H1 (cell line): ENCODE results near the gene NRP2. TPM values are rescaled to one million over a fixed set of nuclear protein-coding genes. Genes with fewer than 3 reads are reported as not detected.

Experiments used
- CTCF ChIA-PET: fragments of 300-600 bp; sonication (Branson Sonifier 250); formaldehyde crosslinking; loops from one replicate; lab custom pipeline; 2021; ENCODE audit not compliant: partially characterized antibody; lab: Charles Lee
- POLR2A ChIA-PET: fragments of 300-600 bp; sonication (Branson Sonifier 250); formaldehyde crosslinking; loops from one replicate; lab custom pipeline; 2021; ENCODE audit warnings: inconsistent platforms; ENCODE audit not compliant: partially characterized antibody; lab: Charles Lee
- DNase-seq, 2 experiments: peaks; one replicate each; pipeline versions ENCODE4 v3.0.0 to v3.0.0-alpha.2; 2010 to 2022; ENCODE audit warnings: low spot score in 2 of 2, low read depth in 1 of 2, mixed read lengths in 1 of 2
- FAIRE-seq: peaks from 2 replicates; lab custom pipeline; 2011; peaks lifted over from hg19 to GRCh38; lab: Jason Lieb, UNC
- H2AFZ ChIP-seq: 2 replicates; pipeline ENCODE4 v1.8.1; 2012; ENCODE audit warnings: low read length, inconsistent platforms
- H2AK5ac ChIP-seq: 2 replicates; pipeline ENCODE4 v1.6.1; 2013; ENCODE audit warnings: low read depth, low read length
- H2BK120ac ChIP-seq: replicated peaks from 2 replicates; pipeline ENCODE3; 2013; ENCODE audit warnings: low read depth, low read length, inconsistent platforms
- H2BK12ac ChIP-seq: 2 replicates; pipeline ENCODE4 v1.6.1; 2013; ENCODE audit warnings: low read depth, low read length
- H2BK15ac ChIP-seq: 2 replicates; pipeline ENCODE4 v1.6.1; 2013; ENCODE audit warnings: low read length
- H2BK20ac ChIP-seq: 2 replicates; pipeline ENCODE4 v1.6.1; 2013; ENCODE audit warnings: low read length
- H2BK5ac ChIP-seq: 2 replicates; pipeline ENCODE4 v1.6.1; 2013; ENCODE audit warnings: low read depth, low read length
- H3K14ac ChIP-seq: 2 replicates; pipeline ENCODE4 v1.6.1; 2013; ENCODE audit warnings: inconsistent platforms; ENCODE audit not compliant: insufficient read length
- H3K18ac ChIP-seq: 2 replicates; pipeline ENCODE4 v1.6.1; 2013; ENCODE audit warnings: low read length; ENCODE audit errors: extremely low read depth
- H3K23ac ChIP-seq: 2 replicates; pipeline ENCODE4 v1.6.1; 2013; ENCODE audit warnings: inconsistent platforms; ENCODE audit not compliant: insufficient read length
- H3K23me2 ChIP-seq: 2 replicates; pipeline ENCODE4 v1.6.1; 2013; ENCODE audit warnings: low read depth, low read length
- H3K27ac ChIP-seq: 2 replicates; pipeline ENCODE4 v1.6.1; 2011; ENCODE audit warnings: low read depth, low read length, inconsistent platforms
- H3K27me3 ChIP-seq, 4 experiments: replicated peaks in 1 of 4; 1 replicate in 1 of 4; 2 replicates in 3 of 4; pipeline versions ENCODE4 v1.6.1 to v1.8.1; 2011 to 2013; ENCODE audit warnings: low read length in 3 of 4, mild to moderate bottlenecking in 3 of 4, inconsistent platforms in 2 of 4, mixed read lengths in 2 of 4, moderate library complexity in 1 of 4; ENCODE audit not compliant: control insufficient read depth in 3 of 4, insufficient read depth in 3 of 4; ENCODE audit errors: extremely low read depth in 1 of 4
- H3K36me3 ChIP-seq, 4 experiments: 2 replicates each; pipeline versions ENCODE4 v1.6.1 to v1.8.1; 2011 to 2013; ENCODE audit warnings: mild to moderate bottlenecking in 4 of 4, low read length in 3 of 4, moderate library complexity in 2 of 4, control low read depth in 1 of 4, inconsistent platforms in 1 of 4; ENCODE audit not compliant: insufficient read depth in 4 of 4, control insufficient read depth in 2 of 4
- H3K4ac ChIP-seq: replicated peaks from 2 replicates; pipeline ENCODE3; 2013; ENCODE audit warnings: low read length, low read depth, mixed read lengths, inconsistent platforms; ENCODE audit not compliant: insufficient read length
- H3K4me1 ChIP-seq, 4 experiments: replicated peaks in 1 of 4; 1 replicate in 1 of 4; 2 replicates in 3 of 4; pipeline versions ENCODE4 v1.6.1 to v1.8.1; 2011 to 2013; ENCODE audit warnings: low read length in 3 of 4, inconsistent platforms in 2 of 4, mixed read lengths in 1 of 4; ENCODE audit not compliant: insufficient read depth in 4 of 4, control insufficient read depth in 3 of 4
- H3K4me2 ChIP-seq, 2 experiments: 2 replicates each; pipeline versions ENCODE4 v1.6.1 to v1.8.1; 2011 to 2013; ENCODE audit warnings: low read depth in 2 of 2, low read length in 2 of 2, control low read depth in 1 of 2, inconsistent platforms in 1 of 2, mild to moderate bottlenecking in 1 of 2; ENCODE audit not compliant: insufficient read depth in 1 of 2
- H3K4me3 ChIP-seq, 4 experiments: fragments of 200-600, 300-600 bp in 1 of 4; sonication (generic), shearing (Covaris generic), sonication (Bioruptor Twin) in 1 of 4; 2 replicates each; pipeline versions ENCODE4 v1.5.1 to v1.8.1; 2011 to 2016; ENCODE audit warnings: low read length in 4 of 4, low read depth in 3 of 4, control low read depth in 2 of 4, inconsistent platforms in 2 of 4, mild to moderate bottlenecking in 2 of 4, mixed read lengths in 1 of 4, moderate library complexity in 1 of 4; ENCODE audit not compliant: insufficient read depth in 2 of 4; ENCODE audit errors: extremely low read depth in 1 of 4
- H3K56ac ChIP-seq: replicated peaks from 2 replicates; pipeline ENCODE3; 2013; ENCODE audit warnings: low read depth, mild to moderate bottlenecking, mixed read lengths, low read length, inconsistent platforms; ENCODE audit not compliant: insufficient read length
- H3K79me1 ChIP-seq: 2 replicates; pipeline ENCODE4 v1.6.1; 2013; ENCODE audit warnings: low read depth, low read length, control low read depth
- H3K79me2 ChIP-seq, 2 experiments: 2 replicates each; pipeline versions ENCODE4 v1.6.1 to v1.8.1; 2012 to 2013; ENCODE audit warnings: low read length in 2 of 2, mild to moderate bottlenecking in 2 of 2, inconsistent platforms in 1 of 2; ENCODE audit not compliant: insufficient read depth in 2 of 2, control insufficient read depth in 1 of 2
- H3K9ac ChIP-seq, 4 experiments: replicated peaks in 1 of 4; 1 replicate in 1 of 4; 2 replicates in 3 of 4; pipeline versions ENCODE4 v1.6.1 to v1.8.1; 2011 to 2013; ENCODE audit warnings: low read depth in 3 of 4, low read length in 3 of 4, control low read depth in 2 of 4, mild to moderate bottlenecking in 2 of 4, moderate library complexity in 2 of 4, inconsistent platforms in 1 of 4; ENCODE audit errors: extremely low read depth in 1 of 4
- H3K9me3 ChIP-seq, 2 experiments: 2 replicates each; pipeline versions ENCODE4 v1.6.1 to v1.8.1; 2012 to 2013; ENCODE audit warnings: mild to moderate bottlenecking in 2 of 2, moderate library complexity in 2 of 2, control low read depth in 1 of 2, inconsistent platforms in 1 of 2, low read depth in 1 of 2, low read length in 1 of 2, mixed read lengths in 1 of 2; ENCODE audit not compliant: insufficient read depth in 2 of 2
- H4K20me1 ChIP-seq, 2 experiments: replicated peaks in 1 of 2; 2 replicates each; pipeline versions ENCODE3 to v1.8.1; 2011 to 2013; ENCODE audit warnings: inconsistent platforms in 2 of 2, low read length in 2 of 2, mild to moderate bottlenecking in 1 of 2; ENCODE audit not compliant: insufficient read depth in 2 of 2, control insufficient read depth in 1 of 2
- H4K5ac ChIP-seq: 2 replicates; pipeline ENCODE4 v1.6.1; 2013; ENCODE audit warnings: low read length, low read depth, mixed read lengths, inconsistent platforms; ENCODE audit not compliant: insufficient read length
- H4K8ac ChIP-seq: 2 replicates; pipeline ENCODE4 v1.8.0; 2013; ENCODE audit warnings: mild to moderate bottlenecking, moderate library complexity, low read length, inconsistent platforms; ENCODE audit not compliant: insufficient read depth; ENCODE audit errors: extremely low read depth
- H4K91ac ChIP-seq: replicated peaks from 2 replicates; pipeline ENCODE3; 2013; ENCODE audit warnings: low read length, mixed read lengths, inconsistent platforms; ENCODE audit not compliant: insufficient read length
- CTBP2 ChIP-seq: IDR thresholded peaks from 2 replicates; pipeline ENCODE4 v1.7.0; 2011; ENCODE audit warnings: borderline replicate concordance, mild to moderate bottlenecking, moderate library complexity, mixed read lengths, low read length; ENCODE audit not compliant: insufficient read depth, insufficient read length
- POLR2AphosphoS5 ChIP-seq: IDR thresholded peaks from 2 replicates; pipeline ENCODE4 v1.6.1; 2011; ENCODE audit warnings: low read depth, low read length
- SIN3A ChIP-seq, 2 experiments: IDR thresholded peaks in 1 of 2; conservative IDR thresholded peaks in 1 of 2; 2 replicates each; pipeline ENCODE4 v1.6.1; 2011 to 2012; ENCODE audit warnings: low read length in 2 of 2, improper control_type of control experiment in 1 of 2, low read depth in 1 of 2, mild to moderate bottlenecking in 1 of 2
- WGBS, 2 experiments: shearing (Covaris generic) in 1 of 2; methylation state at CpG; one replicate each; pipeline versions ENCODE4 v1.1.6 to v1.1.7; 2013 to 2015; ENCODE audit warnings: low lambda C conversion rate in 2 of 2, mixed read lengths in 2 of 2, inconsistent platforms in 1 of 2, low coverage in 1 of 2, missing lambda C conversion rate in 1 of 2; ENCODE audit not compliant: insufficient replicate concordance in 2 of 2, insufficient coverage in 1 of 2, insufficient read length in 1 of 2; ENCODE audit errors: extremely low coverage in 1 of 2, missing lambda C conversion rate in 1 of 2; 5-methylcytosine and 5-hydroxymethylcytosine counted together
- polyA plus RNA-seq, 7 experiments: library from polyadenylated mRNA; depleted of rRNA in 3 of 7; stranded (reverse) in 5 of 7; unstranded in 2 of 7; fragments of >200 nt in 5 of 7; fragments of 200-250 nt in 2 of 7; gene quantifications; 1 replicate in 5 of 7; 2 replicates in 1 of 7; 4 replicates in 1 of 7; pipeline versions ENCODE4 v1.2.1 to v1.2.3, GENCODE V29; 2011 to 2013; ENCODE audit warnings: missing spikeins in 2 of 7, mixed read lengths in 2 of 7
- total RNA-seq: library from RNA; stranded (reverse); fragmentation: NEBNext Ultra II Directional; extraction: Animal tissue kit (Norgen Biotek cat#: 25700); gene quantifications from 2 replicates; pipeline ENCODE4 v1.2.1, GENCODE V29; 2021

The NRP2 gene
- total and polyA plus RNA-seq, 2 of the 8 experiments (the other 6 are each of a cell fraction or from before 2014, with no cell fraction given), result 32.0 to 37.8 TPM

- Histone ChIP-seq H4K20me1 (no peaks in the 10 kb centered on the region), H3K18ac (no peak overlapping the region), H3K56ac (no peak overlapping the region), H3K23me2 (no peaks in the 10 kb centered on the region), H3K4me3 (peak overlapping the region in 1 of 4 experiments; percentile 5; a peak in 1 of 8 replicates), H2BK120ac (no peak overlapping the region), H3K4me2 (peak overlapping the region; percentile 1 to 26; a peak in 1 of 4 replicates), H3K36me3 (no peaks in the 10 kb centered on the region), H3K14ac (no peak overlapping the region), H4K8ac (no peak overlapping the region), H3K27ac (no peak overlapping the region), H4K91ac (no peak overlapping the region), H2AFZ (no peak overlapping the region), H3K4me1 (peaks cover 0 to 8% (median 5%) of the 10 kb centered on the region in 4 experiments; a peak in 4 of 7 replicates), H2BK20ac (no peak overlapping the region), H3K9me3 (peaks cover 4 to 5% of the 10 kb centered on the region in 2 experiments; a peak in 3 of 4 replicates), H3K4ac (no peak overlapping the region), H3K79me2 (no peaks in the 10 kb centered on the region), H3K27me3 (no peaks in the 10 kb centered on the region), H2AK5ac (no peak overlapping the region)
- CTCF ChIA-PET, result interaction anchor here (1.2 to 5.3 kb wide), 4 partner anchors 20 to 95 kb away, joined by 3 to 30 read pairs (median 4); no protein-coding TSS in a partner anchor
- FAIRE-seq (no peak), DNase-seq (no peak)
- TF ChIP-seq CTBP2 (no peak), POLR2AphosphoS5 (no peak), SIN3A (conservative IDR thresholded peaks at IDR 0.05 in 1 of 2, IDR thresholded peaks at IDR 0.05 in 1 of 2; ENCODE audit: low read depth in 1 of 2, low read length in 2 of 2) (no peak)
- TF ChIP-seq, all 59 proteins: peak for 0
- Histone ChIP-seq H2BK12ac (no peak overlapping the region), H2BK15ac (no peak overlapping the region), H2BK5ac (0 out of 2 replicates have a peak overlapping the region, but pooled peaks have one; percentile 32), H3K9ac (no peak overlapping the region), H3K23ac (no peak overlapping the region), H4K5ac (no peak overlapping the region), H3K79me1 (no peaks in the 10 kb centered on the region)
- WGBS, 2 experiments, result 71% methylated on average over 5 of the region's 5 CpGs; no CpG with 5 or more reads in 1 of the 2 experiments
- POLR2A ChIA-PET, result no interaction called here
These were observed 153.6 kb downstream of the NRP2 start for GRCh38 chr2:205835923-205836322.
